Measurements from ENCODE around the gene SLC38A4. TPM values are rescaled to one million over a fixed set of nuclear protein-coding genes. Genes with fewer than 3 reads are reported as not detected.

Gene SLC38A4
- total RNA-seq, 2 experiments from 2014 or later = not detected

DNA sequence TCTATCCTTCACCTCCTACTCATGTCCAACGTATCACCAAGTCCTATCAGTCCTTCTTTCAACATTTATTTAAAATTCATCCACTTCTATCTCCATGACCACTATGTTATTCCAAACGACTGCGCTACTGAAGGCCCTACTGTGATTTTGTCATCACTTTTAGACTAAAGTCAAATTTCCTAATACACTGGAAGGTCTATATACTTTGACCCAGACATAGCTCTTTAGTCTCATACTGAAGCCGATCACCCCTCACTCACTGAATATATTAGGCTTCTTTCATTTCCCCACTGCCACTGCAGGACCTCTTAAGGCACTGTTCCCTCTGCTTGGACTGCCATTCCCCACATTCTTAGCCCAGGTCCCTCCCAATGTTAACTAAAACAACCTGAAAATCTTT is 25.6 kb downstream of the SLC38A4 start:
- no peaks in the 10 kb centered on the region for H3K9me3 Mint-ChIP-seq
- no peaks in the 10 kb centered on the region for H3K4me1 Mint-ChIP-seq (ENCODE audit: low read depth)
- CTCF ChIA-PET = no interaction called here
- intact Hi-C loops (cut with micrococcal nuclease) = no loop called here
- no peak for DNase-seq
- no peak for ATAC-seq
- H3K4me3 Mint-ChIP-seq = no peak overlapping the region
- POLR2A ChIA-PET = no interaction called here
- TF ChIP-seq, protein P1, sequence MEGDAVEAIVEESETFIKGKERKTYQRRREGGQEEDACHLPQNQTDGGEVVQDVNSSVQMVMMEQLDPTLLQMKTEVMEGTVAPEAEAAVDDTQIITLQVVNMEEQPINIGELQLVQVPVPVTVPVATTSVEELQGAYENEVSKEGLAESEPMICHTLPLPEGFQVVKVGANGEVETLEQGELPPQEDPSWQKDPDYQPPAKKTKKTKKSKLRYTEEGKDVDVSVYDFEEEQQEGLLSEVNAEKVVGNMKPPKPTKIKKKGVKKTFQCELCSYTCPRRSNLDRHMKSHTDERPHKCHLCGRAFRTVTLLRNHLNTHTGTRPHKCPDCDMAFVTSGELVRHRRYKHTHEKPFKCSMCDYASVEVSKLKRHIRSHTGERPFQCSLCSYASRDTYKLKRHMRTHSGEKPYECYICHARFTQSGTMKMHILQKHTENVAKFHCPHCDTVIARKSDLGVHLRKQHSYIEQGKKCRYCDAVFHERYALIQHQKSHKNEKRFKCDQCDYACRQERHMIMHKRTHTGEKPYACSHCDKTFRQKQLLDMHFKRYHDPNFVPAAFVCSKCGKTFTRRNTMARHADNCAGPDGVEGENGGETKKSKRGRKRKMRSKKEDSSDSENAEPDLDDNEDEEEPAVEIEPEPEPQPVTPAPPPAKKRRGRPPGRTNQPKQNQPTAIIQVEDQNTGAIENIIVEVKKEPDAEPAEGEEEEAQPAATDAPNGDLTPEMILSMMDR (IDR thresholded peaks at IDR 0.05) = no peak
- no peaks in the 10 kb centered on the region for H3K36me3 Mint-ChIP-seq (ENCODE audit: low read depth)
- H3K27me3 Mint-ChIP-seq = peaks cover 6% of the 10 kb centered on the region
- no peak overlapping the region for H3K27ac Mint-ChIP-seq

- intact Hi-C loops (cut with micrococcal nuclease) = no loop called here
- no peak for DNase-seq
- peaks cover 4% of the 10 kb centered on the region for H3K27me3 Mint-ChIP-seq
- no peaks in the 10 kb centered on the region for H3K9me3 Mint-ChIP-seq
- H3K36me3 Mint-ChIP-seq (ENCODE audit: low read depth) = no peaks in the 10 kb centered on the region
- ChIA-PET CTCF (no interaction called here), POLR2A (no interaction called here)
- no peak overlapping the region for H3K4me3 Mint-ChIP-seq
- TF ChIP-seq, protein P1 (IDR thresholded peaks at IDR 0.05) = no peak
- H3K4me1 Mint-ChIP-seq (ENCODE audit: low read depth) = peaks cover 3% of the 10 kb centered on the region
- ATAC-seq = no peak
- no peak overlapping the region for H3K27ac Mint-ChIP-seq
Measured at GRCh38 chr12:46798648-46799047, 27.1 kb downstream of the SLC38A4 start.

GRCh38 chr12:46798056-46798455 is 27.7 kb downstream of the SLC38A4 start:
- POLR2A ChIA-PET = no interaction called here
- DNase-seq (no peak), ATAC-seq (no peak)
- Mint-ChIP-seq H3K4me3 (no peak overlapping the region), H3K36me3 (ENCODE audit: low read depth) (no peaks in the 10 kb centered on the region), H3K9me3 (no peaks in the 10 kb centered on the region), H3K27ac (no peak overlapping the region), H3K4me1 (ENCODE audit: low read depth) (peaks cover 3% of the 10 kb centered on the region), H3K27me3 (peaks cover 4% of the 10 kb centered on the region)
- CTCF ChIA-PET = no interaction called here
- TF ChIP-seq, protein P1 (IDR thresholded peaks at IDR 0.05) = no peak
- intact Hi-C loops (cut with micrococcal nuclease) = no loop called here

DNA sequence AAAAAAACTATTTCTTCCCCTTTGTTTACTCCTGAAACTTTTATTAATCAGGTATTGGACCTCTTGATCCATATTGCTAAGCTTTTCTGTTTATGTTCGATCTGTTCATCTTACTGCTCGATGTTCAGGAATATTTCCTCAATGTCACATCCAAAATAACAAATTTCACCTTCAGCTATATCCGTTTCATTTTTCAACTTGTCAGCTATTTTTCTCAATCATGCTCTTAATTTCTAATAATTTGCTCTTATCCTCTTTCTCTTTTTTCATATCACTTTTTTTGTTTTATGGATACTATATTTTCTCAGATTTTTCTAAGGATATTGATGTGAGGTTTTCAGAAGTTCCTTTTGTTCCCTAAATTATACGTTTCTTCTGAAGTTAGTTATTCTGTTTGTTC is 29.8 kb downstream of the SLC38A4 start:
- CTCF ChIA-PET = no interaction called here
- POLR2A ChIA-PET = interaction anchor here (0.8 kb wide), 1 partner anchor 73 kb away, joined by 3 read pairs; no protein-coding TSS in a partner anchor
- Mint-ChIP-seq H3K4me1 (ENCODE audit: low read depth) (peaks cover 3% of the 10 kb centered on the region), H3K9me3 (no peaks in the 10 kb centered on the region), H3K36me3 (ENCODE audit: low read depth) (no peaks in the 10 kb centered on the region), H3K27ac (no peak overlapping the region), H3K27me3 (peaks cover 4% of the 10 kb centered on the region), H3K4me3 (no peak overlapping the region)
- intact Hi-C loops (cut with micrococcal nuclease) = no loop called here
- ATAC-seq (no peak), DNase-seq (no peak)
- TF ChIP-seq, protein P1 (IDR thresholded peaks at IDR 0.05) = no peak

DNA sequence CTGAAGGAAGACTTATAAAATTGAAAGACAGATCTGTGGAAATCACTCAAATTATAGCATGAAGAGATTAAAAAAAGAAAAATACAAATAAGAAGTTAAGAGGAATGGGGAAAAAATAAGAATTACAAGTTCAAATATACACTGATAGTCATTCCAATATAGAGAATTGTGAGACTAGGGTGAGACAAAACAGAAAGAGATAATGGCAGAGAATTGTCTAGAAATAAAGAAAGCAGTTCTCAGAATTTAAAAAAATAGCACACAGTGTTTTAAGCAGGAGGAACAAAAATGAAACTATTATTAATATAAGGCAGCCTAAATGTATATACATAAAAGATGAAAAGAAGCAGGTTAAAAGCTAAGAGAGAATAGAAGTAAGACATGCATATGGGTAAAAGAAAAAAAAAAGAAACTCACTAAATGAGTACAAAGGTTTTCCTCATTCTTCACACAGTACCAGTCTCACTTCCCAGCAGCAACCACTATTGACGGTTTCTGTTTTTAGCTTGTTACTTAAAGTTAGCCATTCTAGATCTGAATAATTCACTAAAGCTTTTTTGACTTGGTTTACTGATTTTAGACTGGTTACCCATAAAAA is 31.1 kb downstream of the SLC38A4 start:
- H3K4me1 Mint-ChIP-seq (ENCODE audit: low read depth) = peaks cover 3% of the 10 kb centered on the region
- ATAC-seq = peak; percentile 51
- no peaks in the 10 kb centered on the region for H3K36me3 Mint-ChIP-seq (ENCODE audit: low read depth)
- H3K27me3 Mint-ChIP-seq = peaks cover 4% of the 10 kb centered on the region
- no peak overlapping the region for H3K4me3 Mint-ChIP-seq
- ChIA-PET CTCF (no interaction called here), POLR2A (interaction anchor here (0.7 kb wide), 1 partner anchor 234 kb away, joined by 3 read pairs; no protein-coding TSS in a partner anchor)
- TF ChIP-seq, protein P1 (IDR thresholded peaks at IDR 0.05) = no peak
- DNase-seq = peak; percentile 1
- no peaks in the 10 kb centered on the region for H3K9me3 Mint-ChIP-seq
- intact Hi-C loops (cut with micrococcal nuclease) = no loop called here
- no peak overlapping the region for H3K27ac Mint-ChIP-seq

All from activated CD8-positive, alpha-beta T cell treated with anti-CD3 and anti-CD28 coated beads for 36 hours (primary cell).